Vagina (tissue), 2 donors: Measurements from ENCODE around the gene C19orf67.
"Not testable (repeated sequence)": the region's sequence is repeated elsewhere in the genome, so short reads cannot be mapped to it uniquely, and the experiment has no call there.

ENCODE experiments used
- POLR2A ChIP-seq, 2 donors: fragments of 450-650 bp; IDR thresholded peaks; one replicate each; pipeline ENCODE4 v1.6.1; 2017; ENCODE audit warnings: antibody characterized with exemption in 2 of 2, mild to moderate bottlenecking in 2 of 2, moderate library complexity in 2 of 2
- TF ChIP-seq, protein P1 (sequence below), 3 experiments: fragments of 450-650 bp in 2 of 3; fragments of 200-600 bp in 1 of 3; sonication (generic) in 1 of 3; IDR thresholded peaks; one replicate each; pipeline ENCODE4 v1.5.1; 2017 to 2019; ENCODE audit warnings: antibody characterized with exemption in 3 of 3, mild to moderate bottlenecking in 2 of 3, moderate library complexity in 2 of 3

DNA sequence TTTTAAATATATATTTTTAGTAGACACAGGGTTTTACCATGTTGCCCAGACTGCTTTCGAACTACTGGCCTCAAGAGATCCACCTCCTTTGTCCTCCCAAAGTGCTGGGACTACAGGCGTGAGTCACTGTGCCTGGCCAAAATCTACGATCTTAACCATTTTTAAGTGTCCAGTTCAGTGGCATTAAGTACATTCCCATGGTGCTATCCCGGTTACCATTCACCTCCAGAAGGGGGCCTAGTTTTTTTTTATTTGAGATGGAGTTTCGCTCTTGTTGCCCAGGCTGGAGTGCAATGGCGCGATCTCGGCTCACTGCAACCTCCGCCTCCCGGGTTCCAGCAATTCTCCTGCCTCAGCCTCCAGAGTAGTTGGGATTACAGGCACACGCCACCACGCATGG, 50.4 kb downstream of the C19orf67 start:
- TF ChIP-seq, protein P1, sequence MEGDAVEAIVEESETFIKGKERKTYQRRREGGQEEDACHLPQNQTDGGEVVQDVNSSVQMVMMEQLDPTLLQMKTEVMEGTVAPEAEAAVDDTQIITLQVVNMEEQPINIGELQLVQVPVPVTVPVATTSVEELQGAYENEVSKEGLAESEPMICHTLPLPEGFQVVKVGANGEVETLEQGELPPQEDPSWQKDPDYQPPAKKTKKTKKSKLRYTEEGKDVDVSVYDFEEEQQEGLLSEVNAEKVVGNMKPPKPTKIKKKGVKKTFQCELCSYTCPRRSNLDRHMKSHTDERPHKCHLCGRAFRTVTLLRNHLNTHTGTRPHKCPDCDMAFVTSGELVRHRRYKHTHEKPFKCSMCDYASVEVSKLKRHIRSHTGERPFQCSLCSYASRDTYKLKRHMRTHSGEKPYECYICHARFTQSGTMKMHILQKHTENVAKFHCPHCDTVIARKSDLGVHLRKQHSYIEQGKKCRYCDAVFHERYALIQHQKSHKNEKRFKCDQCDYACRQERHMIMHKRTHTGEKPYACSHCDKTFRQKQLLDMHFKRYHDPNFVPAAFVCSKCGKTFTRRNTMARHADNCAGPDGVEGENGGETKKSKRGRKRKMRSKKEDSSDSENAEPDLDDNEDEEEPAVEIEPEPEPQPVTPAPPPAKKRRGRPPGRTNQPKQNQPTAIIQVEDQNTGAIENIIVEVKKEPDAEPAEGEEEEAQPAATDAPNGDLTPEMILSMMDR (IDR thresholded peaks at IDR 0.05) = not testable (repeated sequence)
- TF ChIP-seq POLR2A (IDR thresholded peaks at IDR 0.05) = not testable (repeated sequence)
